Measurements from ENCODE around the gene CARS1. TPM values are rescaled to one million over a fixed set of nuclear protein-coding genes. Genes with fewer than 3 reads are reported as not detected.

Gene CARS1
- total and polyA plus RNA-seq, 2 of the 8 experiments (the other 6 are each of a cell fraction or from before 2014, with no cell fraction given): 44.1 to 100 TPM

DNA sequence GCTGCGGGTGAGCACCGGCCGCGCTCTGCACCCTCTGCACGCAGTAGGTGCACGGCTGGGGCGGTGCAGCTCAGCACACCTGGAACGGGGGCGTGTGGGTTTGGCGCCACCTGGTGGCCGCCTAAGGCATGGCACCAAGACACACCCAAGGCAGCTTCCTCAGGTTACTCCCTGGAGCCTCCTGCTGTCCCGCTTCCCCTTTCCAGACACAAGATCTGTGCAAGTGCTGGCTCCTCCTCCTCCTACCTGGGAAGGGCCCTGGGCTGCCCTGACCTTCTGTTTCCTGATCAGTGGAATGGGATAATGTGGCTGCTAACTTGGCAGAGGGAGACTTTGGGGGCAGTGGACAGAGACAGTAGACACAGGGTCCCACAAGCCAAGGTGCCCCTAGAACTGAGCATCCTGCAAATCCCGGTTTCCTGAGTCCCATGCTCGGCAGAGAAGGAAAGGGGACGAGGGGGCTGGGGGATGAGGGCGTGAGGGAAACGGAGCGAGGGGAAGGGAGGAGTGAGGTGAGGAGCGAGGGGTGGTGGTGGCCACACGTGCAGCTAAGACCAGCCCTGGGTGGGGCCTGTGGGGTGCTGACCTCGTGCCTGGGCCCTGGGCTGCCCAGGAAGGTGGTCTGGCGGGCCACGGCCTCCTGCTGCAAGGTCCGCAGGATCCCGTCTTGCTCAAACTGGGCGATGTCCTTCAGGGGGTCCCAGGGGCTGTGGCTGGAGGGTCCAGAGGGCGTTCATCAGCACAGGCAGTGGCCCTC lies 34.8 kb upstream of the CARS1 start (continued):
- TF ChIP-seq SAP30 (IDR thresholded peaks at IDR 0.05; ENCODE audit: insufficient read depth, insufficient replicate concordance, low read length) (no peak), FOSL1 (IDR thresholded peaks at IDR 0.05; ENCODE audit: insufficient read depth, low read depth, low read length) (no peak), CHD1 (IDR thresholded peaks at IDR 0.05; ENCODE audit: low read depth, low read length) (no peak), JUND (IDR thresholded peaks at IDR 0.05; ENCODE audit: low read length) (peak; percentile 48; the same call in 1 of the 2 replicates), CTBP2 (IDR thresholded peaks at IDR 0.05; ENCODE audit: borderline replicate concordance, insufficient read depth, insufficient read length, low read length) (no peak), RBBP5 (IDR thresholded peaks at IDR 0.05; ENCODE audit: borderline replicate concordance, low read depth, low read length) (no peak), SUZ12 (IDR thresholded peaks at IDR 0.05; ENCODE audit: low read length) (no peak), EP300 (IDR thresholded peaks at IDR 0.05; ENCODE audit: borderline replicate concordance in 1 of 2, low read depth in 2 of 2, low read length in 2 of 2) (peak in 1 of 2 experiments; percentile 74; a peak in 1 of 3 replicates), TEAD4 (IDR thresholded peaks at IDR 0.05; ENCODE audit: low read depth, low read length) (no peak), PHF8 (conservative IDR thresholded peaks at IDR 0.05; ENCODE audit: low read depth, low read length) (no peak), RFX5 (IDR thresholded peaks at IDR 0.05; ENCODE audit: borderline replicate concordance, low read depth, low read length) (no peak), POLR2A (IDR thresholded peaks at IDR 0.05; ENCODE audit: control extremely low read depth in 1 of 2, low read depth in 2 of 2, low read length in 2 of 2) (no peak), KDM4A (IDR thresholded peaks at IDR 0.05; ENCODE audit: low read depth, low read length, severe bottlenecking) (no peak), CBX8 (IDR thresholded peaks at IDR 0.05; ENCODE audit: borderline replicate concordance, low read depth, low read length) (no peak), SIN3A (conservative IDR thresholded peaks at IDR 0.05 in 1 of 2, IDR thresholded peaks at IDR 0.05 in 1 of 2; ENCODE audit: low read depth in 1 of 2, low read length in 2 of 2) (peak; percentile 71 to 72; a peak in 2 of 4 replicates), HDAC2 (IDR thresholded peaks at IDR 0.05; ENCODE audit: borderline replicate concordance in 1 of 2, low read depth in 2 of 2, low read length in 2 of 2) (no peak), RXRA (IDR thresholded peaks at IDR 0.05; ENCODE audit: insufficient read depth, low read depth, low read length) (no peak), TCF12 (IDR thresholded peaks at IDR 0.05; ENCODE audit: low read depth, low read length) (peak; percentile 89), NRF1 (IDR thresholded peaks at IDR 0.05; ENCODE audit: low read depth, low read length) (no peak), CBX5 (IDR thresholded peaks at IDR 0.05; ENCODE audit: low read depth, low read length) (no peak)
- TF ChIP-seq, protein P1, sequence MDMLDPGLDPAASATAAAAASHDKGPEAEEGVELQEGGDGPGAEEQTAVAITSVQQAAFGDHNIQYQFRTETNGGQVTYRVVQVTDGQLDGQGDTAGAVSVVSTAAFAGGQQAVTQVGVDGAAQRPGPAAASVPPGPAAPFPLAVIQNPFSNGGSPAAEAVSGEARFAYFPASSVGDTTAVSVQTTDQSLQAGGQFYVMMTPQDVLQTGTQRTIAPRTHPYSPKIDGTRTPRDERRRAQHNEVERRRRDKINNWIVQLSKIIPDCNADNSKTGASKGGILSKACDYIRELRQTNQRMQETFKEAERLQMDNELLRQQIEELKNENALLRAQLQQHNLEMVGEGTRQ (IDR thresholded peaks at IDR 0.05; ENCODE audit: low read length): 0 out of 2 replicates have a peak, but pooled peaks have one; percentile 9
